GM23248 (cell line): ENCODE data around the gene ANKH.

Experiments
- EZH2 ChIP-seq: fragments of 200-600 bp; sonication (generic); IDR thresholded peaks from 2 replicates; pipeline ENCODE4 v1.6.1; 2018; ENCODE audit warnings: antibody characterized with exemption, mild to moderate bottlenecking; ENCODE audit not compliant: insufficient read depth, poor library complexity, severe bottlenecking
- EZH2phosphoT487 ChIP-seq: fragments of 200-600 bp; sonication (generic); IDR thresholded peaks from 2 replicates; pipeline ENCODE4 v1.6.1; 2018; ENCODE audit warnings: antibody characterized with exemption, moderate library complexity, mild to moderate bottlenecking, low read depth; ENCODE audit not compliant: insufficient read depth

- no peak for TF ChIP-seq EZH2
- TF ChIP-seq EZH2phosphoT487, result no peak
These were observed 208.8 kb downstream of the ANKH start for GRCh38 chr5:14662721-14663260.
